Measurements from ENCODE around the gene CNBD2.
"Not testable (repeated sequence)": the region's sequence is repeated elsewhere in the genome, so short reads cannot be mapped to it uniquely, and the experiment has no call there.

Gene CNBD2

DNA sequence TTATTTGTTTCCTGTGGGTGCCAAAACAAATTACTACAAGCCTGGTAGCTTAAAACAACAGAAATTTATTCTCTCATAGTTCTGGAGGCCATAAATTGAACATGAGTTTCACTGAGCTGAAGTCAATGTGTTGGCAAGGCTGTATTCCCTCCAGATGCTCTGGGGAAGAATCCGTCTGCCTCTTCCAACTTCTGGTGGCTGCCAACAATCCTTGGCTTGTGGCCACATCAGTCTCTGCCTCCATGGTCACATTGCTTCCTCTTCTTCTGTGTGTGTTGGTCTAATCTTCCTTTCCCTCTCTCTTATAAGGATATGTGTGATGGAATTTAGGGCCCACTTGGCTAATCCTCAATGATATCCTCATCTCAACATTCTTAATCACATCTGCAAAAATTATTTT lies 93.4 kb downstream of the CNBD2 start:
- DNase-seq (ENCODE audit: low read depth): peak; percentile 35
- no peak overlapping the region for H3K4me3 ChIP-seq (ENCODE audit: control insufficient read depth, low read depth, low read length)
- no peak for TF ChIP-seq CTCF (conservative IDR thresholded peaks at IDR 0.05; ENCODE audit: control insufficient read depth, insufficient read depth, low read depth, low read length)

GRCh38 chr20:36062799-36063198 lies 94.4 kb downstream of the CNBD2 start:
- no peak for TF ChIP-seq CTCF (conservative IDR thresholded peaks at IDR 0.05; ENCODE audit: control insufficient read depth, insufficient read depth, low read depth, low read length)
- no peak overlapping the region for H3K4me3 ChIP-seq (ENCODE audit: control insufficient read depth, low read depth, low read length)
- peak; percentile 50 for DNase-seq (ENCODE audit: low read depth)

DNA sequence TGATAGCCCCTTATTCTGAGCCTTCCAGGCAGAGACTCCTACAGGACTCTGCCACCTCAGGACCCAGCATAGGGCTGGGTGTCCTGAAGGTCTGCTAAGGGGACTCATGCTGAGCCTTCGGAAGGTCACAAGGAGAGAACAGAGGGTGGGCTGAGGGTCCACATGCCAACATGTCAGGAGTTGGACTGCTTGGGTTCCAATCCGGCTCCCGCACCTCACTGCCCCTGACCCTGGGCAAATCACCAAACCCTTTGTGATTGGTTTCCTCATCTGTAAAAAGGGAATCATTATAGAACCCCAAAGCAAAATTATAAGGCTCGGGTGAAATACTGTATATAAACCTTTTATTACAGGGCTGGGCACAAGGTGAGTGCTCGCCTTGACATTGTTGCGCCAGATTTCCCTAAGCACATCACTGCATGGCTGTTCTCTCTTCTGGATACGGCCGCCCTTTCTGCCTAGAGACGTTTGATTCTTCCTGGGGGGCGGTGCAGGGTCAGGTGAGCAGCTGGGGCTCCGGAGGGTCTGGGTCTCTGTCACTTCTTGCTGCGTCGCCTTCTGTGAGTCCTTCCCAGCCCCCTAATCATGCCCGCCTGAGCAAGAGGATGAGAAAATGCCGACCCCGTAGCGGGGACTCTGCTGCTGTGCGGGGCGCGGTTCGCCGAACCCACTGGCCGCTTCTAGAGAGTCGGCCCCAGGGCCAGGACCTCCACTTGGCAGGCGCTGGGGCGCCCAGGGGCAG lies 95.7 kb downstream of the CNBD2 start:
- H3K4me3 ChIP-seq (ENCODE audit: control insufficient read depth, low read depth, low read length): peak overlapping the region; percentile 62
- DNase-seq (ENCODE audit: low read depth): no peak
- TF ChIP-seq CTCF (conservative IDR thresholded peaks at IDR 0.05; ENCODE audit: control insufficient read depth, insufficient read depth, low read depth, low read length): no peak

DNA sequence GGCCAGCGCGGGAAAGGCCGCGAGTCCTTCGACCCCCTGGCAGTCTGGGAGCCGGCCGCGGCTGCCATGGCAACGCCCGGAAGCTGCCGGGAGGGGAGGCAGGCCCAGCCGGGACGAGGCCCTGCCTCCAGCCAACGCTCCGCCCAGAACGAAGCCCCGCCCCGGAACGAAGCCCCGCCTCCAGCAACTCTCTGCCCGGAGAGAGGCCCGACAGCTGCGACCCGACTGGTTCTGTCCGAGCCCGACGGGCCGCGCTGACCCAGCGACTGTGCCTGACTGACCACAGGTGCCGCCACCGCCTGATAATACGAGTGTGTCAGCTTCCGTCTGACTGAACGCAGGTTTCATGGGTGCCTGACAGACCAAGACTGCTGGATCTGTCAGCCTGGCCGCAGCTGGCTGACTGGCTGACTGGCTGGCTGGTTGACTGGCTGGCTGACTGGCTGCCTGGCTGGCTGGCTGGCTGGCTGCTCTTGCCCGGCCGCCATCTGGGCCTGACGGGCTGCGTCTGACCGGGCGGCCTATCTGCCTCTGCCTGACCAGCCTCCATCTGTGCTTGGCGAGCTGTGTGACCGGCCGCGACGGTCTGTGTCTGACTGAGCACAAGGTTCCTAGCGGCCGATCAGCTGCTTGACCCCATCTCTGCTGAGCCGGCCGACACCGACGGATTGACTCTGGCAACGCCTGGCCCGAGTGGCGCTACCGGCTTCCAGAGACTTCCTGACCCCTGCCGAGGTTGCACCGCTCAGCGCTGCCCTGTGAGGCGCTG lies 96.5 kb downstream of the CNBD2 start:
- H3K4me3 ChIP-seq (ENCODE audit: control insufficient read depth, low read depth, low read length): peak overlapping the region; percentile 62

GRCh38 chr20:36065427-36065998 lies 97.1 kb downstream of the CNBD2 start:
- H3K4me3 ChIP-seq (ENCODE audit: control insufficient read depth, low read depth, low read length): peak overlapping the region; percentile 62
- DNase-seq (ENCODE audit: low read depth): no peak
- no peak for TF ChIP-seq CTCF (conservative IDR thresholded peaks at IDR 0.05; ENCODE audit: control insufficient read depth, insufficient read depth, low read depth, low read length)

More for the DNA sequence above, 96.5 kb downstream of the CNBD2 start:
- peak; percentile 69 for DNase-seq (ENCODE audit: low read depth)
- no peak for TF ChIP-seq CTCF (conservative IDR thresholded peaks at IDR 0.05; ENCODE audit: control insufficient read depth, insufficient read depth, low read depth, low read length)

DNA sequence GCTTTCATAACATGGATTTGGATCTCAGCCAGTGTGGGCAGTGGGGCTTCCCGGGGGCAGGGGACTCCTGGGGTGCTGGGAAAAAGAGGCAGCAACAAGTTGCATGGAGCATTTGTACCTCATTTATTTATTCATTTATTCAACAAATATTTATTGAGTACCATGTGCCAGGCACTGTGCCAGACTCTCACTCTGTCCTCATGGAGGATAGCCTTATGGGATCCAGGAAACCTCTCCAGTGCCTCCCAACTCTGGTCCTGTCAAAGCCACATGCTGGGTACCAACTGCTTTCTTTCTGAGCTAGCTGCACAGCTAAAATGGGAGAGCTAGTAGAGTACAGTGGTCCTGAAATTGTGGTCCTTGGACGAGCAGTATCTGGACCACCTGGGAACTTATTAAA lies 98.4 kb downstream of the CNBD2 start:
- no peak for TF ChIP-seq CTCF (conservative IDR thresholded peaks at IDR 0.05; ENCODE audit: control insufficient read depth, insufficient read depth, low read depth, low read length)
- DNase-seq (ENCODE audit: low read depth): no peak
- H3K4me3 ChIP-seq (ENCODE audit: control insufficient read depth, low read depth, low read length): no peak overlapping the region

DNA sequence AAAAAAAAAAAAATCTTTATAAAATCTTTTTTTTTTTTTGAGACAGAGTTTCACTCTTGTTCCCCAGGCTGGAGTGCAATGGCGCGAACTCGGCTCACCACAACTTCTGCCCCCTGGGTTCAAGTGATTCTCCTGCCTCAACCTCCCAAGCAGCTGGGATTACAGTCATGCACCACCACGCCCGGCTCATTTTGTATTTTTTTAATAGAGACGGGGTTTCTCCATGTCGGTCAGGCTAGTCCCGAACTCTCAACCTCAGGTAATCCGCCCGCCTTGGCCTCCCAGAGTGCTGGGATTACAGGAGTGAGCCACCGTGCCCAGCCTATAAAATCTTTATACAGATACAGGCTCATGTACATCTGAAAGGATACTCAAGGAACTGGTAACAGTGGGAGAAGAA lies 100.1 kb downstream of the CNBD2 start:
- H3K4me3 ChIP-seq (ENCODE audit: control insufficient read depth, low read depth, low read length); DNase-seq (ENCODE audit: low read depth): not testable (repeated sequence)

Measured in fibroblast of mammary gland (primary cell).